GM18526 (cell line): ENCODE results near the gene KIAA1217.

Source experiments
- POLR2A ChIP-seq: IDR thresholded peaks from 3 replicates; pipeline ENCODE4 v1.6.1; 2011; ENCODE audit not compliant: insufficient read length; ENCODE audit errors: extremely low read depth

The KIAA1217 gene

DNA sequence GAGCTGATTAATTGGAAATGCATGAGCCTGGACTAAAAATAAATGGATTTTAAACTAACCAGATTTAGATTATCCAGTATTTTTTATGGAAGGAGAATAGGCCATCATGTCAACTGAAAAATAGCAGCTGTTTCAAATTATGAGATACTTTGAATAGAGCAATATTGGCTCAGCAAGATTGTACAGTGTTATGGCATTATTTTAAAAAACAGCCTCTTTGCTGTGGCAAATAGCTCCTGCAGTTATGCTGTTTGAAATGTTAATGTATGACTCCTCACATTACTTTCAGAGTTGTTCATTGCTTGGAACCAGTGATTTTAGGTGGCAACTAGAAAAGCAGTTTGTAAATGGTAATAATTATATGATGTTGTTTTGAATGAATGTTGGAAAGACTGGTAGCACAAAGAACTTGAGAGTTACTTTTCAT is 244.5 kb downstream of the KIAA1217 start:
- TF ChIP-seq POLR2A, result no peak

DNA sequence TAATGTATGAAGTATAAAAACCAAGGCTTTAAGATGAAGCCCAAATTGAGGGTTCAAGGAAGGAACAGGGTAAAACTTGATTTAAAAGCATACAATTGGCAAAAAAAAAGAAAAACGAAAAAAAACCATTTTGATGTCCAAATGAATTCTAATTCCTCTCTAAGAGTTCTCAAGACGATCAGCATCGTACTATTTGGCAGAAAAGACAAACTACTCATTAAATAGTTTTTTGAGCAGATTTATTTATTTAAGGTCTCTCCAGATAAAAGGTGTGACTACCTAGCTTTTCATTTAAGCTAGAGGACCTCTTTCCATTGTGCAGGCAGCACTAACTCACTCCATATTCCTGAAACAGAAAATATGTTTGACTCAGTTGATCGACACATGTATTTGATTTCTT is 245.0 kb downstream of the KIAA1217 start:
- no peak for TF ChIP-seq POLR2A

DNA sequence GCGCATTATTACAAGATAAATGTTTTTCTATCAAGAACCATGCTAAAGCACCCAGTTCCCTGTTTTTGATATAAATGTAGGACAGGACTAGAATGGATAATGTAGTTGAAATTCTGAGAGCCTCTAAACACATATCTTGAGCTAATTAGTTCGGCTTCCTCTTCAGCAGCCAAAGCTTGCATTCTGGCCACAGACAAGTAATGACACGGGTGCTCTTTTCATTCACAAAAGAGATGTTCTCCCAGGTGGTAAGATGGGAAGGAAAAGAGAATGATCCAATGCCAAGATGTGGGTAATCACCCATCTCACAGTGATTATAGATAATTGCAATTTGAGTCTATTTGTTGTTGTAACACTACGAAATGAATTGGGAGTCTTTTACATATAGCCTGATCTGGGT is 246.5 kb downstream of the KIAA1217 start:
- no peak for TF ChIP-seq POLR2A

DNA sequence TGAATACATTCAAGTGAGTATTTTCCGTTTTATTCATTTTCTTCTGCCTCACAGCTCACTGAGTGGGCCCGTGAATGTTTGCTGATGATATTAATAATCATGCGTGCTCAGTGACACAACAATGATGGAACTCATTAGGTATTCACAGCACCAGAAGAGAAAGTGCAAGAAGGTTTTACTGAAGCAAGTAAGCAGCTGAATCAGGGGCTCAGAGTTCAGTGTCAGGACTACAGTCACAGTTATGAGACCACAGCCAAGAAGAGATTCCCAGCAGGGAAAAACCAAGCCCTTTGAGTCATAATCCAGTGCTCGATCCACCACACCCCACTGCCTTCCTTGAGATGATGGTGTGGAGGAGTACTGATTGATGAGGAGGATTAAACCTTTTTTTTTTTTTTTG is 247.4 kb downstream of the KIAA1217 start:
- TF ChIP-seq POLR2A, result no peak

DNA sequence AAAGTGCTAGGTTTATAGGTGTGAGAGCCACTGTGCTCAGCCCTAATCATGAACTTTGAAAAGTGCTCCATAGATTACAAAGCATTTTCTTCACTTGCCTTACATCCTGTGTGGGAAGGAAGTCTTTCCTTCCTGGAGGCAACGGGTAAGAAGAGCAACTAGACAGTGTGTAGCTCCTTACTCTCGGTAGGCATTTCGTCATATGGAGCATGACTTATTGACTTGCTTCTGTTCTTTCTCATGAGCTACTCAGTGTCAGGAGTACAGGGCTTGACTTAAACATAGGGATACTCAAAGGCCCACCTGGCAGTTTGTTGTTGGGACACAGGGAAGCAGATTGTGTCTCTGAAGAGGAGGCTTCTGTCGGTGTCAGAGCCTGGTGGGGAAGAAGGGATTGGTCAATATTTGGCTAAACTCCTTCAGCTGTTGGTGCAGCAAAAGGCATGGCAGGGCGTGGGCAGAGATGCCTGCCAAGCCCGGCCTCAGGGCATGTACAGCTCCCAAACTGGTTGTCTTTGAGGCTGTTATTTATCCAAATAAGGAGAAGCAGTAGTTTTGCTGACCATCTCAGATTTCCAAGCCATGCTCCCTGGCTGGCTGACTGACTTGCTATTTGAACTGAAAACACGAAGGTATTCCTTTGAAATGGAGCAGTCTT is 248.9 kb downstream of the KIAA1217 start:
- no peak for TF ChIP-seq POLR2A

DNA sequence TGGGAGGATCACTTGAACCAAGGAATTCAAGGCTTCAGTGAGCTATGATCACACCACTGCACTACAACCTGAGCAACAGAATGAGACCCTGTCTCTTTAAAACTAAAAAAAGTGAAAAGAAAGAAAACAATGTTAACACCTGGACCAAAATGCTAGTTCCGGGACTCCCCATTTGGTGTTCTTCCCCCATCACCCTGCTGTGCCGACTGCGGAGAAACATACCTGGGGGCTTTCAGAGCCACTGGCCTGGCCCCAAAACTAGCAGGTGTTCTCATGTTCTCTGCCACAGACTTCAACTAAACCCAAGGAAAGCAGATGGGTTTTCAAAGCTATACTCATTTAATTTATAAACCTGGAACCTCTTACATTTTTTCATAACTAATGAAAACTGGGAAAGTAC is 250.9 kb downstream of the KIAA1217 start:
- no peak for TF ChIP-seq POLR2A

DNA sequence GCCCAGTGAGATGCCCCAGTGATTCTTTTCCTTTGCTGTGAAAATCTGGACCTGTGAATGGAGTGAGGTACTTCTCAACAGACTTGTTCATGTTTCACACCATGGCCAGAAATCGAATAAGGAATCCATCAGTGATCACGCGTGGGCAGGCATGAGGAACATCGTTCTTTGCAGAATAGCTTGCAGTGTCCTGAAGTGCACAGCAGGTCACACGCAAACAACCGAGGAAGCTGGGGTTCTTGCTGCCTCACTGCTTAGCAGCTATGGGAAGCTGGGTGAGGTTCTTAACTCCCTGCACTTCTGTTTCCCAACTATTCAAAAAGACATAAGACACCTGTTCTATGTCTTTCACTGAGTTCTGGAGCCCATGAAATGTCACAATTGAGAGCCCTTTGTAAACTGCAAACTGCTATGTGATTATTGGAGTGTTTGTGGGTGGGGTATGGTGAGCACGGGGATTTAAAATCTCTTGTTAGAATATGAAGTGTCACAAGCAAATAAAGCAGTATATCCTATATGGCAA is 253.4 kb downstream of the KIAA1217 start:
- no peak for TF ChIP-seq POLR2A

DNA sequence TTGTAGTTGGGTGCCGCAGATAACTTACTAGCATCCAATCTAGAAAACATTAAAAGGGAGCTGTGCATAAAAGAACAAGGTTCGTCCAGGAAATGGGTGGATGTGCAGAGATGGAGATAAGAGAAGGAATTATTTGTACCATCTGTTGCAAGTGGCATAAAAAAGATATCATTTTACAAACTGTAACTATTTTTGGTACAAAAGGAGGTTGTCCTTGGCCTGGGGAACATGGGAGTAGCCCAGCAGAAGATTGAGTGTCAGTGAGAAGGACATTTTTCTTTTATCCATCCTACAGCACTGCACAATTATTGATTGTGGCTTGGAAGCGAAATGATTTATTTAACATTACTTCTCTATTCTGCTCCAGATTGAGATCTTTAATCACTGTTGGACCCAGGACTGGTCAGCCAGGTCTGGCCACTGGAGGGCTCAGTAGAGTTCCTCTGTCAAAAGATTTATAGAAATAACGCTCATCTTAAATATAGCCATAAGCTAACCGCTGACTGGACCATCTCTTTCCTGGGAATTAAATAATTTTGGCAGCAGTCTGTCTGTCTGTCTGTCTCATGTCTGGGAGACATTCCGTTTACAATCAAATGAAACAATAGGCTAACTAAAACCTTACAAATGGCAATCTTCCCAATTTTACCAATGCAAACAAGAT is 254.1 kb downstream of the KIAA1217 start:
- no peak for TF ChIP-seq POLR2A

DNA sequence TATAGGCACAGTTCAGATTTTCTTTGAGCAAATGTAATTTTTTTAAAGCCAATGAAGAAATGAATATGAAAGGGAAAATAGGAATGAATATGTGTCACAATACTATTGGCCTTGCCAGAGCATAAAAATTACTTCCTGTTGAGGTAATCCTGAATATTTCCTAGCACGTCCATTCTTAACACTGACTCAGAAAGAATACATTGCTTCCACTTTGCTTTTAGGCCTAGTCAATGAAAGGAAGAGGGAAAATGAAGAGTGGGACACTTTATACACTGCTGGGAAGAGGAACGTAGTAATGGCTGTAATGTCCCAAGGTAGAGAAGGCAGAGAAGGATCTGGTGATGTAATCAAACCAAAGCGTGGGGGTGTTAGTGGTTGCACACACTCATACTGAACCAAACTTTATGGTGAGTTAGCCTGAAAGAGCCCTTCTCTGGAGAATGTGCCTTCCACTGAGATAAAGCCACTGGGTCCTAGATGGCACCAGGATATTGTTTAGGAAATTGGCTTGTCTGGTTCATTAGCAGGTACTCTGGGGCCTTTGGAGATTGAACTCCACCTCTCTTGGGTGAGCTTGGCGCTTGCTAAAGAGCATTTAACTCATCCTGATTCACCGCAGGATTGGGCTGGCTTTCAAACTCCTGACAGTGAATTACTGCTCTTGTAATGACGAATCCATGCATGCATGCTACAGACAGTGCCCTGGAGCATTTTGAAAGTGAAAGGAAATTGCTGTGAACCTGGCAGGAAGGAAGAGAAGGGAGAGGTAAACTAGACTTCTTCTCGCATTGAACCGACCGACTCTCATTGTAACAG is 254.9 kb downstream of the KIAA1217 start:
- no peak for TF ChIP-seq POLR2A

DNA sequence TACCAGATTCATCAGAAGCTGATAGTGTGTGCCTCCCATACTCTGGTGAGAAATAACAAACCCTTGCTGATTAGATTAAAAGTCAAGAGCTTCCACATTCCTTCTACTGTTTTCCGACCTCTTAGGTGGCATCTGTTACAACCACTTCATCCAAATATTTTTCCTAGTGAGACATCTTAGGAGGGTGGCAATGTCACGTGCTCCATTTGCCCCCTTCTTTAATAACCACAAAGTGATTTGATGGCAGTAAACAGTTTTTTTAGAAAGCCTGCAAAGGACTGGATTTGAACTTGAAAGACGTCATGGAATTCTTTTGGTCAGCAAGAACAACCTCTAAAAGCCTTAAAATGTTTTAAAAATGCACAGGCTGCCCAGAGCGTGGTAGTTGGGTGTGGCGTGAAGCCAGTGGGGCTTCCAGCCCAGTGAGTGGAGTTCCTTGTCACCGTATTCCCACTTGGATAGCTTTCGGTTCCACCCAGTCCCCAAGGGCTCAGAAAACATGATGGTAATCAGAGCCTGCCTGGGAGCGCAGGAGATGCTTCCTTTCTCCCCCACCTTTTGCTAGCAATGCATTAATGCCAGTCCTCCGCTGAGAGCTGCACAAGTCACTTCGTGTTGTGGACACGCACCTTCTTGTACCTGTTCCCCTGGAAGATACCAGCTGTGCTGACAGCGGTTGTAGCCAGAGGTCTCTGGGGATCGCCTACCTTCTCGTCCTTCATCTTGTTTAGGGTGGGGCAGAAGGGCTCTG is 256.4 kb downstream of the KIAA1217 start:
- no peak for TF ChIP-seq POLR2A

DNA sequence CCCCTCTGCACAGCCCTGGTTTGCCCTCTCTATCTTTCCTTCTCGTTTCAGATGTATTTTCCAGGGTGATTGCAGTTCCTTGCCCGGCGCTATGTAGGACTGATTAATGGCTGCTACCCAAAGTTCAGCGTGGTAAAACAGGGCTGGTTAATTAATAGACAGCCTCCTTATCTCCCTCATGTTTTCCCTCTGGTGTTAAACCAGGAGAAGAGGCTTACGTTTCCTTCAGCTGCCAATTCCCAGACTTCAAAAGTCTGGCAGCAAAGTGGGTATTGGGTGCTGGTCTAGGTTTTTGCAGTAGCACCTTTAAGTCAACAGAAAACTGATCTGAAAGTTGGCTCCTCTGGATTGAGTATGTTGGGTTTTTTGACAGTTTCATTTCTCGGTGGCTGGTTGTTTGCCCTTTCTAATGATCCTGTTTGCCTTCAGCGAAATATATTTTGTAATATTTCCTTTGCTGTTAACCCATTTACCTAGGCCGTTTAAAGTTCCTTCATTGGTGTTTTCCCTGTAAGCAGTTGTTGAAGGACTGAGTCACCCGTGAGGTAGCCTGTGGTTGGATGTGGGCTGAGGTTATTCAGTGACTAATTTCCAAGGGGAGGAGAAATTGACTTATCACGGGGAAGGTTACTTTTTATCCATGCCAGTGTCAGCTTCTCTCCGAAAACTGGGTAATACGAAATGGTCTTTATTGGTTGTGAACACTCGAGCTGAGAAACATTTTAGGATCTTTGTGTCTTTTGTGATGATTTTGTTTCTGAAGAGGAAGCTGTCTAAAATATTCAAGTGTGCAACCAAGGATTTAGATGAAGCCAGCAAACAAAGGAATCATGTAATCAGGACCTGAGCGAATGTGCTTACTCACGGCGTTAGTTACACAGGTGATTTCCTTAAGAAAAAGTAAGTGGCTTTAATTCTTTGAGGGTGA is 257.2 kb downstream of the KIAA1217 start:
- TF ChIP-seq POLR2A, result no peak

DNA sequence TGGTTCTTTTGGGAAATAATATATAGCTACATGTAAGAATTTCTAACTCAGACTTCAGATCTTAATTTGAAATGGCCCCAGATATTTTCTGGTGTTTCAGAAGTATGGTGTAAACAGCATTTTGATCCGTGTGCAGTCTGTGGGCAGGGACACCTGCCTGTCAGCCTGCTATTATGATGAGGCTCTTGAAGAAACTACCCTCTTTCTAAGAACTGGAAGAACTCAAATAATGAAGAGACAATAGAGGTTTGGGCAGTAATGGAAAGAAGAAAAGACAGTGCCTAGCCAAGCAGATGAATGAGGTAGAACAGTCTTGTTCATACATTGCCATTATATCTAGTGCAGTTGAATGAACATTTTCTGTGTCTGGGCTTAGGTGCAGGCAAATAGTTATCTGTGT is 258.2 kb downstream of the KIAA1217 start:
- no peak for TF ChIP-seq POLR2A

DNA sequence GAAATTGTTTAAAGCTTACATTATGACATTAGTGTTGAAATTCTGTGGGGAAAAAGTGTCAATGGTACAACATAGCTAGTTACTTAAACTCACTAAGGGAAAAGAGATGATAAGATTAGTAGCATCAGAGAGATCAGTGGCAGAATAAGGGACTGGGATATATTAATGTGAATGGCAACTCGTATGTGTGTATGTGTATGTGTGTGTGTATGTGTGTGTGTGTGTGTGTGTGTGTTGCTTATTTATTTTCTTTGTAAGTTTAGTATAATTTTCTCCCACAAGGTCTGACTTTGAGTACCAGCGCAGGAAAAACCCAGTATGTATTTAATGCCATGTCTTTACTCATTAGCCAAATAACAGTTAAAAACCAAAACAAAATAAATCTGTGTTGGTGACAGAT is 258.7 kb downstream of the KIAA1217 start:
- TF ChIP-seq POLR2A, result no peak

DNA sequence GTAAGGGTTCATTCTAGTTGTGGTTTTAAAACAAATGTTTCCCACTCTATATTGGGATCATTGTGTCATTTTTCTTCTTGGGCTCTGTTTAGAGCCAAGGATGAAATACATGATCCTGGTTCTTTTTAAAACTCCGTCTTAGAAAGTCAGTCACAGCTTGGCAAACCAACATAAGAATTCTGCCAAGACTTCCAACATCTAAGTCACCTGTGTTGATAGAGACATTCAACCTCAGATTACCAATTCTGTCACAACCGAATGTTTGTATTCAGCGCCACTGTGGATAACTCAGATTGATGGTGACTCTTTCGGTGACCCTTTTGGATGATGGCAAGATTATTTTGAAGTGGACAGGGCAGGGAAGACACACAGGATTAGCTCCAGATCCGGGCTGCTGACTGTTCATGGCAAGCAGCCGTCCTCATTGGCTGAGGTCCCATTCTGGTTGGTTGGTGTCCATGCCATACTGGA is 259.4 kb downstream of the KIAA1217 start:
- TF ChIP-seq POLR2A, result no peak
